ENCODE measurements around the gene GRIP2.

GRIP2 gene

GRCh38 chr3:14583548-14584091, 43.5 kb upstream of the GRIP2 start:
- Histone ChIP-seq H3K23ac (ENCODE audit: low read length) (no peak overlapping the region), H3K9ac (ENCODE audit: low read length) (no peak overlapping the region), H3K18ac (ENCODE audit: low read length) (no peak overlapping the region), H3K4ac (ENCODE audit: low read depth, low read length) (no peak overlapping the region), H3K4me2 (ENCODE audit: low read length) (no peak overlapping the region), H2BK12ac (ENCODE audit: low read length) (no peak overlapping the region), H3K4me3 (ENCODE audit: low read depth, low read length) (no peak overlapping the region), H3K14ac (ENCODE audit: low read length) (no peak overlapping the region), H3K27me3 (ENCODE audit: insufficient read depth, low read length) (no peaks in the 10 kb centered on the region), H2AK5ac (ENCODE audit: low read length) (no peak overlapping the region), H4K91ac (ENCODE audit: low read depth, low read length) (no peak overlapping the region), H3K4me1 (ENCODE audit: control insufficient read depth in 1 of 2, insufficient read depth in 2 of 2, low read length in 2 of 2) (no peaks in the 10 kb centered on the region), H2BK120ac (ENCODE audit: insufficient read depth, low read length, poor library complexity) (no peak overlapping the region), H4K8ac (ENCODE audit: low read depth, low read length) (no peak overlapping the region), H3K9me3 (ENCODE audit: insufficient read depth, low read depth, low read length) (peaks cover 4% of the 10 kb centered on the region), H3K27ac (ENCODE audit: low read depth, low read length) (no peak overlapping the region), H2AFZ (ENCODE audit: insufficient read depth, low read length, poor library complexity) (no peak overlapping the region), H3K79me1 (ENCODE audit: low read length) (no peaks in the 10 kb centered on the region), H3K79me2 (ENCODE audit: control insufficient read depth, insufficient read depth, low read length, poor library complexity) (no peaks in the 10 kb centered on the region), H3K36me3 (ENCODE audit: control insufficient read depth in 1 of 2, insufficient read depth in 2 of 2, low read length in 2 of 2) (no peaks in the 10 kb centered on the region), H2BK5ac (ENCODE audit: low read depth, low read length, poor library complexity) (no peak overlapping the region), H4K12ac (ENCODE audit: low read depth, low read length) (no peak overlapping the region)
- WGBS (ENCODE audit: extremely low coverage, insufficient coverage, insufficient read length): no CpG with 5 or more reads among the region's 5 CpGs
- no peak for DNase-seq

GRCh38 chr3:14582045-14582410, 41.9 kb upstream of the GRIP2 start:
- Histone ChIP-seq H3K23ac (ENCODE audit: low read length) (no peak overlapping the region), H4K91ac (ENCODE audit: low read depth, low read length) (no peak overlapping the region), H2BK120ac (ENCODE audit: insufficient read depth, low read length, poor library complexity) (no peak overlapping the region), H3K14ac (ENCODE audit: low read length) (no peak overlapping the region), H3K9me3 (ENCODE audit: insufficient read depth, low read depth, low read length) (peaks cover 4% of the 10 kb centered on the region), H3K27me3 (ENCODE audit: insufficient read depth, low read length) (no peaks in the 10 kb centered on the region), H2AK5ac (ENCODE audit: low read length) (no peak overlapping the region), H2AFZ (ENCODE audit: insufficient read depth, low read length, poor library complexity) (no peak overlapping the region), H3K4ac (ENCODE audit: low read depth, low read length) (no peak overlapping the region), H2BK5ac (ENCODE audit: low read depth, low read length, poor library complexity) (no peak overlapping the region), H3K9ac (ENCODE audit: low read length) (no peak overlapping the region), H2BK12ac (ENCODE audit: low read length) (no peak overlapping the region), H4K8ac (ENCODE audit: low read depth, low read length) (no peak overlapping the region), H3K18ac (ENCODE audit: low read length) (no peak overlapping the region), H3K4me2 (ENCODE audit: low read length) (no peak overlapping the region), H3K79me2 (ENCODE audit: control insufficient read depth, insufficient read depth, low read length, poor library complexity) (no peaks in the 10 kb centered on the region), H3K27ac (ENCODE audit: low read depth, low read length) (no peak overlapping the region), H3K4me1 (ENCODE audit: control insufficient read depth in 1 of 2, insufficient read depth in 2 of 2, low read length in 2 of 2) (no peaks in the 10 kb centered on the region), H3K4me3 (ENCODE audit: low read depth, low read length) (no peak overlapping the region), H3K36me3 (ENCODE audit: control insufficient read depth in 1 of 2, insufficient read depth in 2 of 2, low read length in 2 of 2) (no peaks in the 10 kb centered on the region), H4K12ac (ENCODE audit: low read depth, low read length) (no peak overlapping the region), H3K79me1 (ENCODE audit: low read length) (no peaks in the 10 kb centered on the region)
- DNase-seq: no peak
- no CpG with 5 or more reads among the region's 4 CpGs for WGBS (ENCODE audit: extremely low coverage, insufficient coverage, insufficient read length)

- Histone ChIP-seq H3K4me2 (ENCODE audit: low read length) (no peak overlapping the region), H4K12ac (ENCODE audit: low read depth, low read length) (no peak overlapping the region), H4K91ac (ENCODE audit: low read depth, low read length) (no peak overlapping the region), H4K8ac (ENCODE audit: low read depth, low read length) (no peak overlapping the region), H2BK12ac (ENCODE audit: low read length) (no peak overlapping the region), H3K9me3 (ENCODE audit: insufficient read depth, low read depth, low read length) (peaks cover 4% of the 10 kb centered on the region), H2BK5ac (ENCODE audit: low read depth, low read length, poor library complexity) (no peak overlapping the region), H2BK120ac (ENCODE audit: insufficient read depth, low read length, poor library complexity) (no peak overlapping the region), H3K79me1 (ENCODE audit: low read length) (no peaks in the 10 kb centered on the region), H3K14ac (ENCODE audit: low read length) (no peak overlapping the region), H3K79me2 (ENCODE audit: control insufficient read depth, insufficient read depth, low read length, poor library complexity) (no peaks in the 10 kb centered on the region), H2AK5ac (ENCODE audit: low read length) (no peak overlapping the region), H2AFZ (ENCODE audit: insufficient read depth, low read length, poor library complexity) (no peak overlapping the region), H3K23ac (ENCODE audit: low read length) (no peak overlapping the region), H3K4me1 (ENCODE audit: control insufficient read depth in 1 of 2, insufficient read depth in 2 of 2, low read length in 2 of 2) (no peaks in the 10 kb centered on the region), H3K4ac (ENCODE audit: low read depth, low read length) (no peak overlapping the region), H3K27ac (ENCODE audit: low read depth, low read length) (no peak overlapping the region), H3K9ac (ENCODE audit: low read length) (no peak overlapping the region), H3K4me3 (ENCODE audit: low read depth, low read length) (peak overlapping the region; percentile 34), H3K18ac (ENCODE audit: low read length) (no peak overlapping the region), H3K27me3 (ENCODE audit: insufficient read depth, low read length) (no peaks in the 10 kb centered on the region), H3K36me3 (ENCODE audit: control insufficient read depth in 1 of 2, insufficient read depth in 2 of 2, low read length in 2 of 2) (no peaks in the 10 kb centered on the region)
- no CpG with 5 or more reads among the region's 5 CpGs for WGBS (ENCODE audit: extremely low coverage, insufficient coverage, insufficient read length)
- no peak for DNase-seq
Measured at GRCh38 chr3:14581334-14582044, 41.3 kb upstream of the GRIP2 start.

- no peak overlapping the region for H3K9ac ChIP-seq (ENCODE audit: low read length)
- H3K27me3 ChIP-seq (ENCODE audit: insufficient read depth, low read length): no peaks in the 10 kb centered on the region
- H3K4me3 ChIP-seq (ENCODE audit: low read depth, low read length): no peak overlapping the region
- no peak for DNase-seq
- H2BK120ac ChIP-seq (ENCODE audit: insufficient read depth, low read length, poor library complexity): no peak overlapping the region
- no peak overlapping the region for H2AFZ ChIP-seq (ENCODE audit: insufficient read depth, low read length, poor library complexity)
- H3K4me2 ChIP-seq (ENCODE audit: low read length): no peak overlapping the region
- H3K79me2 ChIP-seq (ENCODE audit: control insufficient read depth, insufficient read depth, low read length, poor library complexity): no peaks in the 10 kb centered on the region
- no peak overlapping the region for H3K14ac ChIP-seq (ENCODE audit: low read length)
- H4K8ac ChIP-seq (ENCODE audit: low read depth, low read length): no peak overlapping the region
- H3K9me3 ChIP-seq (ENCODE audit: insufficient read depth, low read depth, low read length): peaks cover 5% of the 10 kb centered on the region
- H3K23ac ChIP-seq (ENCODE audit: low read length): no peak overlapping the region
- no peaks in the 10 kb centered on the region for H3K79me1 ChIP-seq (ENCODE audit: low read length)
- no peak overlapping the region for H2BK5ac ChIP-seq (ENCODE audit: low read depth, low read length, poor library complexity)
- H4K91ac ChIP-seq (ENCODE audit: low read depth, low read length): no peak overlapping the region
- no peaks in the 10 kb centered on the region for H3K4me1 ChIP-seq (ENCODE audit: control insufficient read depth in 1 of 2, insufficient read depth in 2 of 2, low read length in 2 of 2)
- H3K36me3 ChIP-seq (ENCODE audit: control insufficient read depth in 1 of 2, insufficient read depth in 2 of 2, low read length in 2 of 2): no peaks in the 10 kb centered on the region
- H3K18ac ChIP-seq (ENCODE audit: low read length): no peak overlapping the region
- H3K27ac ChIP-seq (ENCODE audit: low read depth, low read length): no peak overlapping the region
- WGBS (ENCODE audit: extremely low coverage, insufficient coverage, insufficient read length): no CpG with 5 or more reads among the region's 5 CpGs
- no peak overlapping the region for H2BK12ac ChIP-seq (ENCODE audit: low read length)
- H4K12ac ChIP-seq (ENCODE audit: low read depth, low read length): no peak overlapping the region
- H3K4ac ChIP-seq (ENCODE audit: low read depth, low read length): no peak overlapping the region
- no peak overlapping the region for H2AK5ac ChIP-seq (ENCODE audit: low read length)
Measured at GRCh38 chr3:14577897-14578296, 37.8 kb upstream of the GRIP2 start.
